ENCODE measurements around the gene ARHGAP20. TPM values are rescaled to one million over a fixed set of nuclear protein-coding genes. Genes with fewer than 3 reads are reported as not detected.

The ARHGAP20 gene
- total RNA-seq, 1 experiment from 2014 or later: 0.04 TPM

GRCh38 chr11:110613197-110613918 lies 98.9 kb downstream of the ARHGAP20 start:
- Histone ChIP-seq H2BK20ac (ENCODE audit: low read depth, low read length, poor library complexity, severe bottlenecking) (no peak overlapping the region), H3K4me2 (ENCODE audit: insufficient read depth, insufficient read length, low read length) (no peak overlapping the region), H3K27ac (ENCODE audit: insufficient read length, low read depth, low read length) (no peak overlapping the region), H3K4ac (ENCODE audit: low read depth, low read length) (no peak overlapping the region), H4K5ac (ENCODE audit: insufficient read length, low read depth, low read length) (no peak overlapping the region), H3K14ac (ENCODE audit: insufficient read depth, low read length) (no peak overlapping the region), H2BK12ac (ENCODE audit: insufficient read length, low read depth, low read length) (no peak overlapping the region), H3K9me3 (ENCODE audit: control insufficient read depth, low read depth, low read length) (no peaks in the 10 kb centered on the region), H3K23ac (ENCODE audit: insufficient read length, low read depth, low read length) (no peak overlapping the region), H3K9ac (ENCODE audit: extremely low read depth, insufficient read length, low read length) (no peak overlapping the region), H2BK15ac (ENCODE audit: low read depth, low read length) (no peak overlapping the region), H2AK5ac (ENCODE audit: insufficient read length, low read length) (no peak overlapping the region), H4K8ac (replicated peaks; ENCODE audit: insufficient read length, low read depth, low read length) (no peak overlapping the region), H3K79me2 (ENCODE audit: insufficient read depth, low read length) (no peaks in the 10 kb centered on the region), H4K20me1 (ENCODE audit: control insufficient read depth, insufficient read depth, insufficient read length) (no peaks in the 10 kb centered on the region), H3K27me3 (ENCODE audit: insufficient read depth, low read length) (no peaks in the 10 kb centered on the region), H3K4me1 (ENCODE audit: insufficient read depth, low read length) (no peaks in the 10 kb centered on the region), H3T11ph (ENCODE audit: low read length) (no peak overlapping the region), H4K91ac (ENCODE audit: insufficient read length, low read depth, low read length) (no peak overlapping the region), H2BK5ac (ENCODE audit: insufficient read length, low read length) (no peak overlapping the region), H3K23me2 (ENCODE audit: insufficient read length, low read depth, low read length, poor library complexity, severe bottlenecking) (no peaks in the 10 kb centered on the region), H3K18ac (ENCODE audit: insufficient read length, low read depth, low read length) (no peak overlapping the region), H2AFZ (ENCODE audit: low read length) (no peak overlapping the region), H3K56ac (ENCODE audit: insufficient read length, low read depth, low read length) (no peak overlapping the region), H3K79me1 (ENCODE audit: insufficient read depth, low read depth, low read length, poor library complexity, severe bottlenecking) (no peaks in the 10 kb centered on the region), H2BK120ac (ENCODE audit: low read depth, low read length, poor library complexity, severe bottlenecking) (no peak overlapping the region)
- TF ChIP-seq CTCF (conservative IDR thresholded peaks at IDR 0.05): no peak
- H3K4me3 Mint-ChIP-seq: no peak overlapping the region
- no peak for DNase-seq
- no peaks in the 10 kb centered on the region; a peak in 1 of 7 replicates for H3K36me3 Mint-ChIP-seq (ENCODE audit: insufficient read depth in 1 of 3, low read depth in 3 of 3)
- peaks cover 1 to 2% of the 10 kb centered on the region in 2 experiments; a peak in 4 of 5 replicates for H3K9me3 Mint-ChIP-seq
- H3K27me3 Mint-ChIP-seq (ENCODE audit: low read depth): no peaks in the 10 kb centered on the region
- peak overlapping the region in 1 of 3 experiments; percentile 70; a peak in 1 of 7 replicates for H3K27ac Mint-ChIP-seq
- H3K4me1 Mint-ChIP-seq: no peaks in the 10 kb centered on the region
- WGBS (ENCODE audit: extremely low coverage, insufficient read length, low lambda C conversion rate): no CpG with 5 or more reads among the region's 3 CpGs

Measured in H9 (cell line).